Stomach (tissue), 4 donors: ENCODE measurements around the gene PRND.
"Not testable (repeated sequence)": the region's sequence is repeated elsewhere in the genome, so short reads cannot be mapped to it uniquely, and the experiment has no call there.

Experiments
- EP300 ChIP-seq: sonication (generic); formaldehyde crosslinking; IDR thresholded peaks from one replicate; pipeline ENCODE4 v1.6.1; 2017; ENCODE audit warnings: antibody characterized with exemption
- POLR2A ChIP-seq, 4 donors: fragments of 450-650 bp; IDR thresholded peaks; one replicate each; pipeline ENCODE4 v1.6.1; 2016; ENCODE audit warnings: antibody characterized with exemption in 4 of 4, control low read depth in 2 of 4, mild to moderate bottlenecking in 1 of 4, moderate library complexity in 1 of 4
- POLR2AphosphoS5 ChIP-seq, 3 donors: sonication (generic); formaldehyde crosslinking; IDR thresholded peaks; one replicate each; pipeline ENCODE4 v1.6.1; 2016; ENCODE audit warnings: antibody characterized with exemption in 3 of 3
- TF ChIP-seq, protein P1 (sequence below), 7 experiments: fragments of 450-650 bp in 4 of 7; fragments of 200-600 bp in 3 of 7; sonication (generic) in 3 of 7; IDR thresholded peaks; one replicate each; pipeline ENCODE4 v1.5.1; 2016 to 2019; ENCODE audit warnings: antibody characterized with exemption in 7 of 7, control low read depth in 2 of 7, mild to moderate bottlenecking in 1 of 7

- not testable (repeated sequence) for TF ChIP-seq POLR2A (IDR thresholded peaks at IDR 0.05); EP300; POLR2AphosphoS5 (IDR thresholded peaks at IDR 0.05)
- TF ChIP-seq, protein P1, sequence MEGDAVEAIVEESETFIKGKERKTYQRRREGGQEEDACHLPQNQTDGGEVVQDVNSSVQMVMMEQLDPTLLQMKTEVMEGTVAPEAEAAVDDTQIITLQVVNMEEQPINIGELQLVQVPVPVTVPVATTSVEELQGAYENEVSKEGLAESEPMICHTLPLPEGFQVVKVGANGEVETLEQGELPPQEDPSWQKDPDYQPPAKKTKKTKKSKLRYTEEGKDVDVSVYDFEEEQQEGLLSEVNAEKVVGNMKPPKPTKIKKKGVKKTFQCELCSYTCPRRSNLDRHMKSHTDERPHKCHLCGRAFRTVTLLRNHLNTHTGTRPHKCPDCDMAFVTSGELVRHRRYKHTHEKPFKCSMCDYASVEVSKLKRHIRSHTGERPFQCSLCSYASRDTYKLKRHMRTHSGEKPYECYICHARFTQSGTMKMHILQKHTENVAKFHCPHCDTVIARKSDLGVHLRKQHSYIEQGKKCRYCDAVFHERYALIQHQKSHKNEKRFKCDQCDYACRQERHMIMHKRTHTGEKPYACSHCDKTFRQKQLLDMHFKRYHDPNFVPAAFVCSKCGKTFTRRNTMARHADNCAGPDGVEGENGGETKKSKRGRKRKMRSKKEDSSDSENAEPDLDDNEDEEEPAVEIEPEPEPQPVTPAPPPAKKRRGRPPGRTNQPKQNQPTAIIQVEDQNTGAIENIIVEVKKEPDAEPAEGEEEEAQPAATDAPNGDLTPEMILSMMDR (IDR thresholded peaks at IDR 0.05) = not testable (repeated sequence)
These were observed 14.8 kb upstream of the PRND start for GRCh38 chr20:4706941-4707340.
